Measurements from ENCODE around the gene FOXN1.
A peak's percentile ranks its signal among the peaks of the same experiment; 100 is the strongest.

Gene FOXN1

DNA sequence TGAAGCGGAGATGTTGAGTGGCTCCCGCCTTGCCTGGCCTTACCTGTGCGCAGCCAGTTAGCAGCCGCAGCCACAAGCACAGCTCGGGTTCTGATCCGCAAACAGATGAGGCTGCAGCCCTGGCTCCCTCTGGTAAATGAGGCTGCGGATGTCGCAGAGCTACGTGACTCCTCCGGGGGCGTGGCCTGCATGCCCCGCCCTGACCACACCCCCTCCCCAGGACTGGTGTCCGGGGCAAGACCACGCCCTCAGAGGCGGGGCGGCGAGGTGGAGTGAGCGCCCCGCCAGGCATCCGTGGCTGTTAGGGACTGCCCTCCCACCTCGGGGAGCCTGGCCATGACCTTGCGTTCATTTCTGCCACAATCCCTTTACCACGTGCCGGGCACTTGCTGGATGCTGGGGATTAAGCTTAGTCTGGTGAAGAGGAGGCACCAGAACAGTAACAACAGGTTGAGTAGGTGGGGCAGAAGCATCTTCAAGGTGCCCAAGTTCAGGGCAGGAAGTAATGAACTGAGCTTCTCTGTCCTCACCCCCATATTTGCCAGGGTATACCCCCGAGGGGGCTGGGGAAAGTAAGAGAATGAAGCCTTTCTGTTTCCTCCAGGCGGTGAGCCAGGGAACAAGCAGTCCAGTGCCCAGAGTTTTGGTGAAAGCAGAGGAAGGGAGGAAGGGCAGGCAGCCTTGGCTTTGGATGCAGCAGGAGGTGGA, 70.8 kb downstream of the FOXN1 start, which contains the start of gene ALDOC:
Gene ALDOC, minus strand, starts transcription at position 138 of the 708 bp plus-strand sequence. CDS start 1,363 bp downstream, outside the sequence.
- ChIA-PET CTCF (interaction anchor here (0.6 to 3.0 kb wide), 7 partner anchors 16 to 67 kb away, joined by 3 to 12 read pairs (median 5); no protein-coding TSS in a partner anchor), POLR2A (interaction anchor here (0.6 to 1.3 kb wide), 5 partner anchors 8 to 145 kb away, joined by 3 to 8 read pairs (median 3); partner anchors contain the start of genes BLTP2 and RPL23A)
- DNase-seq (ENCODE audit: extremely low spot score): peak; percentile 99
- TF ChIP-seq, protein P1, sequence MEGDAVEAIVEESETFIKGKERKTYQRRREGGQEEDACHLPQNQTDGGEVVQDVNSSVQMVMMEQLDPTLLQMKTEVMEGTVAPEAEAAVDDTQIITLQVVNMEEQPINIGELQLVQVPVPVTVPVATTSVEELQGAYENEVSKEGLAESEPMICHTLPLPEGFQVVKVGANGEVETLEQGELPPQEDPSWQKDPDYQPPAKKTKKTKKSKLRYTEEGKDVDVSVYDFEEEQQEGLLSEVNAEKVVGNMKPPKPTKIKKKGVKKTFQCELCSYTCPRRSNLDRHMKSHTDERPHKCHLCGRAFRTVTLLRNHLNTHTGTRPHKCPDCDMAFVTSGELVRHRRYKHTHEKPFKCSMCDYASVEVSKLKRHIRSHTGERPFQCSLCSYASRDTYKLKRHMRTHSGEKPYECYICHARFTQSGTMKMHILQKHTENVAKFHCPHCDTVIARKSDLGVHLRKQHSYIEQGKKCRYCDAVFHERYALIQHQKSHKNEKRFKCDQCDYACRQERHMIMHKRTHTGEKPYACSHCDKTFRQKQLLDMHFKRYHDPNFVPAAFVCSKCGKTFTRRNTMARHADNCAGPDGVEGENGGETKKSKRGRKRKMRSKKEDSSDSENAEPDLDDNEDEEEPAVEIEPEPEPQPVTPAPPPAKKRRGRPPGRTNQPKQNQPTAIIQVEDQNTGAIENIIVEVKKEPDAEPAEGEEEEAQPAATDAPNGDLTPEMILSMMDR (IDR thresholded peaks at IDR 0.05; ENCODE audit: control extremely low read depth, extremely low read depth, low read depth, missing control alignments): no peak

DNA sequence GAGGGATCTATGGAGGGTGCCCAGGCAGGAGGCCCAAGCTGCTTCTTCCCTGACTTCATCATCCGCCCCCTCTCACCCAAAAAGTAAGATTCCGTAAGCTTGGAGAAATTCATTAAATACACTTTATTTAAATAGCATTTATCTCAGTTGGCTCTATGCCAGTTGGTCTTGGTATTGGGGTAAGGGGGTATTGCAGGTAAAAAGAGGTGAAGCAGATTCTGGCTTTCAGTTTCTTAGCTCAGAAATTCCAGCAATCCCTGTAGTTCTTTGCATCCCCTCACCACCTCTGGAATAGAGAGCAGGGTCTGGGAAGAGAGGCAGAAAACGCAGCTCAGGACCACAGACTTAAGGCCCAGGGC, 71.3 kb downstream of the FOXN1 start:
- POLR2A ChIA-PET: interaction anchor here (1.3 kb wide), 1 partner anchor 22 kb away, joined by 8 read pairs; no protein-coding TSS in a partner anchor
- CTCF ChIA-PET: interaction anchor here (0.9 to 3.0 kb wide), 5 partner anchors 15 to 66 kb away, joined by 3 to 12 read pairs (median 5); no protein-coding TSS in a partner anchor
- TF ChIP-seq, protein P1 (IDR thresholded peaks at IDR 0.05; ENCODE audit: control extremely low read depth, extremely low read depth, low read depth, missing control alignments): no peak
- DNase-seq (ENCODE audit: extremely low spot score): no peak

DNA sequence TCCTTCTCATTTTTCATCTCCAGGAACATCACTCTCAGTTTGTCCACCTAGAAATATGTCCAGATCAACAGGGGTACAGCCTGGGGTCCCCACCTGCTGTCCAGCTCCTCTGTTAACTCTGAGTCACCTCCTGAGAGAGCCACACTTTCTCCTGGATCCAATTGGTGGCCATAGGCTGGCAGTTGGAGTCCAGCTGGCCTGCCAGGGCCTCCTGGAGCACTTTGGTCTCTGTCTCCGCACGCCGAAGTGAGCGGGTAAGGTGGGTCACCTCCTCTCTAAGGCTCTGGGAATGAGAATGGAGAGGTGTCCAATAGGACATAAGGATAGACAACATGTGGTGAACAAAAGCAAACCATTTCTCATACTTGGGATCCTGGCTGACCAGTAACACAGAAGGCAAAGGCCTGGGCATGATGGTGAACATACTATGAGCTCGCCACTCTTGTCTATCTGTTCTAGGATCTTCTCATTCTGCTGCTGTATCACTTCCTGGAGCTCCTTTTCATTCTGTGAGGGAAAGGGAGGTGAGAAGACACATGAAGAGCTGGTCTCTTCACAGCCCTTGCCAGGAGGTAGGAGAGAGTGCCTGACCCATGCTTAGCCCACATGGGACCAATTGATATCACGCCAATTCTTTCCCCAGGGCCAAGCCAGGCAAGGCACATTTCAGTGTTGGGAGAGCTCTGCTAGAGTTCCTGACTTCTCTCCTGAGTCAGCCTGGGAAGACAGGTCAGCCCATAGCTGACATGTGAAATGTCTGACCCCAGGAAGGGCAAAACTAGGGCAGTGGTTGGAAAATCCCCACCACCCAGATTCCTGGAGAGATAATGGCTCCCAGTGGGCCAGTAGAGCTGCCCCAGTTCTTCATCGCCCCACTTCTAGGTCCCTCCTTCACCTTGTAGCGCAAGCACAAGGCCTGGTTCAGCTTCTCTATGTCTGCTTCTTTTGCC, 72.4 kb downstream of the FOXN1 start:
- no peak for DNase-seq (ENCODE audit: extremely low spot score)
- TF ChIP-seq, protein P1 (IDR thresholded peaks at IDR 0.05; ENCODE audit: control extremely low read depth, extremely low read depth, low read depth, missing control alignments): no peak
- CTCF ChIA-PET: interaction anchor here (1.2 to 3.0 kb wide), 7 partner anchors 9 to 40 kb away, joined by 3 to 12 read pairs (median 3); no protein-coding TSS in a partner anchor
- POLR2A ChIA-PET: interaction anchor here (0.5 to 1.2 kb wide), 2 partner anchors 21 to 206 kb away, joined by 3 to 4 read pairs; no protein-coding TSS in a partner anchor

DNA sequence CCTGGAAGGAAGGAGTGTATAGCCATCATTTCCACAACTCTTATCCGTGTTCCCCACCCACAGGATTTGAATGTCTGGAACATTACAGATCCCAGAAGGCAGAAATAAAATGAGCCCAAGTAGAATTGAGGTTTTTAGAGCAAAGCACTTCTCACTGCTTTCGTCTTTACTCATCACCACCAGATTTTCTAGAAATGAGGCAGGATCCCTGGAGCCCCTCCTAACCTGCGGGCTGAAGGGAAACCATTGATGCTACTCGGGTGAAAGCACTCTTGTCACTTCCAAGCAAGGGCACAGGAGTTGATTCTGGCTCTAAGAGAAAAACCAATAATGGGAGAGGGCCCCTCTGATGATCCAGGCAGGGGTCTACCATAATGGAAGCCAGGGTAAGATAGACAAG, 73.4 kb downstream of the FOXN1 start:
- ChIA-PET CTCF (interaction anchor here (1.1 to 3.0 kb wide), 7 partner anchors 8 to 39 kb away, joined by 3 to 12 read pairs (median 3); partner anchors contain the start of gene PIGS), POLR2A (no interaction called here)
- DNase-seq (ENCODE audit: extremely low spot score): peak; percentile 48
- TF ChIP-seq, protein P1 (IDR thresholded peaks at IDR 0.05; ENCODE audit: control extremely low read depth, extremely low read depth, low read depth, missing control alignments): no peak

DNA sequence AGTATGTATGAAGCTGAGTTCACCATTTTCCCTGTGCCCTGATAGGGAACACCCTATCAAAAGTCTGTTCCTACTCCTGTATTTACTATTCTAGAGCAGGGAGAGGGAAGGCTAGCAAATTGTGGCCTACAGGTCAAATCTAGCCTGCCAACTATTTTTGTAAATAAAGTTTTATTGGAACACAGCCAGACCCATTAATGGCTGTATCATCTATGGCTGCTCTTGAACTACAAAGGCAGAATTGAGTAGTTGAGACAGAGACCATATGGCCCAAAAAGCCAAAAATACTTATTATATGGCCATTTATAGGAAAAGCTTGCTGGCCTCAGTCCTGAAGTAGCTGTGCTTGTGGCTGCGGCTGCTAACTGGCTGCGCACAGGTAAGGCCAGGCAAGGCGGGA, 74.8 kb downstream of the FOXN1 start:
- CTCF ChIA-PET: interaction anchor here (0.9 to 1.6 kb wide), 5 partner anchors 9 to 33 kb away, joined by 3 read pairs; partner anchors contain the start of genes PIGS and RSKR
- POLR2A ChIA-PET: no interaction called here
- no peak for DNase-seq (ENCODE audit: extremely low spot score)
- TF ChIP-seq, protein P1 (IDR thresholded peaks at IDR 0.05; ENCODE audit: control extremely low read depth, extremely low read depth, low read depth, missing control alignments): no peak

DNA sequence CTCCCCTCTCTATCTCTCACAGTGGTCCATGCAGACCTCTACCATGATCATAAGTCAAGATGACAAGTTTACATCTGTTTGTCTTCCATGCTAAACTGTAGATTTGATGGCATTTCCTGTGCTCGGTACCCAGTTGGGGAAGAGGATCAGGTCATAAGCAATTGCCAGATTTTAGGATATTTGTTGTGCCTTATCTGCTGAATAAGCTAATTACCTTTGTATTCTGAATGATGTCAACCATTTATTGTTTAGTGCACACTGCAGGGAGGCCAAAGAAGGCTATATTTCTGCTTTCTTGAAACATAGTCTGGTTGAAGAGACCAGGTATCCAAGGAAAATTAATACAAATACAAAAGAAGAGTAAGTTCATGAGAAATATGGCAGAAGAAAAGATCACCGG, 76.4 kb downstream of the FOXN1 start:
- CTCF ChIA-PET: interaction anchor here (0.7 kb wide), 1 partner anchor 41 kb away, joined by 3 read pairs; no protein-coding TSS in a partner anchor
- POLR2A ChIA-PET: interaction anchor here (1.0 kb wide), 1 partner anchor 8 kb away, joined by 3 read pairs; no protein-coding TSS in a partner anchor
- DNase-seq (ENCODE audit: extremely low spot score): no peak
- TF ChIP-seq, protein P1 (IDR thresholded peaks at IDR 0.05; ENCODE audit: control extremely low read depth, extremely low read depth, low read depth, missing control alignments): no peak
